Activated CD4-positive, alpha-beta T cell treated with anti-CD3 and anti-CD28 coated beads for 36 hours (primary cell): ENCODE measurements around the gene OSBP2. TPM values are rescaled to one million over a fixed set of nuclear protein-coding genes. Genes with fewer than 3 reads are reported as not detected.

Source experiments
- ATAC-seq: fragments of 200-7000 bp; cut with Tn5 transposase; one replicate; pipeline ENCODE4 v1.10.0; 2021; ENCODE audit warnings: mild to moderate bottlenecking, moderate library complexity
- CTCF ChIA-PET: fragments of 350-600 bp; sonication (Branson Sonifier 250); formaldehyde crosslinking; loops from one replicate; lab custom pipeline; 2021; ENCODE audit warnings: antibody characterized with exemption; lab: Charles Lee
- POLR2A ChIA-PET: fragments of 350-600 bp; sonication (Branson Sonifier 250); formaldehyde crosslinking; loops from one replicate; lab custom pipeline; 2021; ENCODE audit warnings: antibody characterized with exemption, inconsistent platforms; lab: Charles Lee
- DNase-seq: peaks from one replicate; pipeline ENCODE4 v3.0.0-alpha.2; 2020
- H3K27ac Mint-ChIP-seq: one replicate; pipeline ENCODE4 v1.8.0; 2021; ENCODE audit warnings: mixed read lengths
- H3K27me3 Mint-ChIP-seq: one replicate; pipeline ENCODE4 v1.8.0; 2021; ENCODE audit warnings: mixed read lengths
- H3K36me3 Mint-ChIP-seq: one replicate; pipeline ENCODE4 v1.8.0; 2021; ENCODE audit warnings: low read depth, mixed read lengths
- H3K4me1 Mint-ChIP-seq: one replicate; pipeline ENCODE4 v1.8.0; 2021; ENCODE audit warnings: mixed read lengths
- H3K4me3 Mint-ChIP-seq: one replicate; pipeline ENCODE4 v1.8.0; 2021; ENCODE audit warnings: mild to moderate bottlenecking, moderate library complexity, mixed read lengths
- H3K9me3 Mint-ChIP-seq: one replicate; pipeline ENCODE4 v1.8.0; 2021; ENCODE audit warnings: low read depth, mixed read lengths
- intact Hi-C, 2 experiments: fragments of 100-400 bp; cut with DNase I in 1 of 2; cut with micrococcal nuclease in 1 of 2; formaldehyde crosslinking; loops; one replicate each; pipeline versions ENCODE4 v1.14.2 to v1.15.1; 2022 to 2024; cut with DNase I, micrococcal nuclease
- total RNA-seq, 2 experiments: library from RNA; stranded (reverse); gene quantifications; one replicate each; pipeline ENCODE4 v1.2.3, GENCODE V29; 2021

Gene OSBP2
- total RNA-seq: 1 to 10 TPM; 1.2 to 1.4 TPM

GRCh38 chr22:30694640-30695350 is at the start of gene OSBP2:
Gene OSBP2, plus strand, starts transcription at chr22:30694874. Its CDS starts 36 bp downstream, at chr22:30694910.
- ChIA-PET POLR2A (interaction anchor here (0.5 kb wide), 1 partner anchor 11 kb away, joined by 8 read pairs; no protein-coding TSS in a partner anchor), CTCF (interaction anchor here (1.3 kb wide), 1 partner anchor 62 kb away, joined by 3 read pairs; no protein-coding TSS in a partner anchor)
- peak within 1 kb of the TSS; percentile 79 for H3K4me3 Mint-ChIP-seq
- H3K9me3 Mint-ChIP-seq: no peaks in the 10 kb centered on the region
- intact Hi-C loops: loop anchor here (1.0 to 2.0 kb wide), 5 partner anchors 27 to 60 kb away; partner anchors contain the start of genes DUSP18 (in 1 of the 2) and SLC35E4 (in 1 of the 2)
- DNase-seq (peak; percentile 57), ATAC-seq (peak; percentile 58)
- no peaks in the 10 kb centered on the region for H3K36me3 Mint-ChIP-seq
- H3K27me3 Mint-ChIP-seq: peaks cover 18% of the 10 kb centered on the region
- peaks cover 5% of the 10 kb centered on the region for H3K4me1 Mint-ChIP-seq
- peak within 1 kb of the TSS; percentile 74 for H3K27ac Mint-ChIP-seq

DNA sequence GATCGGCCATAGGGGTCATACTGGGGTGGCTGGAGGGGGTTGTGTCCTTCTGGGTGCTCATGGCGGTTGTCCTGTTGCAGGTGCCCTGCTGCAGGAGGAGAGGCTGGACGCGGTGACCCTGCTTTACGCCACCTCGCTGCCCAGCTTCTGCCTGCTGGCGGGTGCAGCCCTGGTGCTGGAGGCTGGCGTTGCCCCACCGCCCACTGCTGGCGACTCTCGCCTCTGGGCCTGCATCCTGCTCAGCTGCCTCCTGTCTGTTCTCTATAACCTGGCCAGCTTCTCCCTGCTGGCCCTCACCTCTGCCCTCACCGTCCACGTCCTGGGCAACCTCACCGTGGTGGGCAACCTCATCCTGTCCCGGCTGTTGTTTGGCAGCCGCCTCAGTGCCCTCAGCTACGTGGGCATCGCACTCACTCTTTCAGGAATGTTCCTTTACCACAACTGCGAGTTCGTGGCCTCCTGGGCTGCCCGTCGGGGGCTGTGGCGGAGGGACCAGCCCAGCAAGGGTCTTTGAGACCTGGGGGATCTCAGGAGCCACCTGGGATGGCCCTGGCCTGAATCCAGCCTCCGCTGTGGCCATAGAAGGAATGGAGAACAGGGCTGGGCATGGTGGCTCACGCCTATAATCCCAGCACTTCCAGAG is 48.0 kb upstream of the OSBP2 start:
- ChIA-PET CTCF (interaction anchor here (1.4 kb wide), 1 partner anchor 12 kb away, joined by 4 read pairs; the partner anchor contains the start of gene SLC35E4), POLR2A (interaction anchor here (0.8 kb wide), 1 partner anchor 21 kb away, joined by 3 read pairs; no protein-coding TSS in a partner anchor)
- H3K4me1 Mint-ChIP-seq: peaks cover 41% of the 10 kb centered on the region

DNA sequence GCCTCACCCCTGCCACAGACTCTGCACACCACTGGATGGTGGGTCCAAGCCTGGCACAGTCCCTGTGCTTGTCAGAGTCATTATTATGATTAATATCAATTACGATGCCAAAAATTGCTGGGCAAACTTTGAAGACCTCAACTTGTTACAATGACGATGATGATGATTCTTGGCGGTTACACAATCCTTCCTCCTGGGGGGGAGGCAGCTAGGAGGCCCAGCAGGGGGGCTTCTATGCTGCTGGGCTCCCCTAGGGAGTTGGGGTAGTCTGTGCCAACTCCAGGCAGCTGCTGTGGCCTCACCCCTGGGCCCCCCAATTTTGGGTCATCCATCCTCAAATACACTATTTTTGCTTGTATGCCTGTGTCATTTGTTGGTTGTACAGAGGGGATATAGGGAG is 47.1 kb upstream of the OSBP2 start:
- H3K27me3 Mint-ChIP-seq: no peaks in the 10 kb centered on the region
- no peak overlapping the region for H3K27ac Mint-ChIP-seq
- POLR2A ChIA-PET: no interaction called here
- no peak for DNase-seq
- intact Hi-C loops: loop anchor here in 1 of 2 experiments (10.0 kb wide), 1 partner anchor 1837 kb away; no protein-coding TSS in a partner anchor
- no peak overlapping the region for H3K4me3 Mint-ChIP-seq
- peaks cover 3% of the 10 kb centered on the region for H3K36me3 Mint-ChIP-seq
- H3K4me1 Mint-ChIP-seq: peaks cover 44% of the 10 kb centered on the region
- no peak for ATAC-seq
- CTCF ChIA-PET: no interaction called here
- H3K9me3 Mint-ChIP-seq: no peaks in the 10 kb centered on the region

More for the DNA sequence above, 48.0 kb upstream of the OSBP2 start:
- ATAC-seq (no peak), DNase-seq (no peak)
- Mint-ChIP-seq H3K27me3 (no peaks in the 10 kb centered on the region), H3K9me3 (no peaks in the 10 kb centered on the region), H3K4me3 (no peak overlapping the region), H3K36me3 (peaks cover 3% of the 10 kb centered on the region), H3K27ac (no peak overlapping the region)
- intact Hi-C loops: loop anchor here in 1 of 2 experiments (10.0 kb wide), 1 partner anchor 1838 kb away; no protein-coding TSS in a partner anchor

DNA sequence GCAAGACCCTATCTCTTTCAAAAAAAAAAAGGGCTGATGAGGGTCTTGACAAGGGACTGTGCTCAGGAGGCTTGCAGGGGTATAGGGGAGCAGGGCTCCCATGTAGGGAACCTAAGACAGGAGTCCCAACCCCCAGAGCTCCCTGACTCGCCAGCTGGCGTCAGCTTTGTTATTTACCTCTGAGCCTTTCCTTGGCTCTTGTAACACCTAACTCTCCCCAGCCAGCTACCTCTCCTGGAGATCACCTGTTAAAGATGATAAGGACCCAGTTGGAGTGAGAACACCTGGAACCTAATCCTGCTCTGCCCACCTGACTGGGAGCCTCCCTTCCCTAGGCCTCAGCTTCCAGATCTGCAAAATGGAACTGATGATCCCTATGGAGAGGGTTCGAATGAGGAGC is 45.8 kb upstream of the OSBP2 start:
- intact Hi-C loops: loop anchor here (1.0 to 10.0 kb wide), 5 partner anchors 14 to 1836 kb away; partner anchors contain the start of genes DUSP18 (in 2 of the 2), SLC35E4 (in 2 of the 2) and OSBP2 (in 1 of the 2)
- Mint-ChIP-seq H3K9me3 (no peaks in the 10 kb centered on the region), H3K4me1 (peaks cover 38% of the 10 kb centered on the region), H3K27me3 (no peaks in the 10 kb centered on the region), H3K4me3 (no peak overlapping the region), H3K36me3 (peaks cover 3% of the 10 kb centered on the region), H3K27ac (peak overlapping the region; percentile 75)
- ChIA-PET POLR2A (interaction anchor here (0.8 to 1.5 kb wide), 2 partner anchors 18 to 641 kb away, joined by 3 read pairs; no protein-coding TSS in a partner anchor), CTCF (interaction anchor here (0.7 to 2.0 kb wide), 4 partner anchors 12 to 106 kb away, joined by 3 to 8 read pairs (median 6); partner anchors contain the start of gene SLC35E4)
- DNase-seq: peak; percentile 20
- ATAC-seq: no peak

DNA sequence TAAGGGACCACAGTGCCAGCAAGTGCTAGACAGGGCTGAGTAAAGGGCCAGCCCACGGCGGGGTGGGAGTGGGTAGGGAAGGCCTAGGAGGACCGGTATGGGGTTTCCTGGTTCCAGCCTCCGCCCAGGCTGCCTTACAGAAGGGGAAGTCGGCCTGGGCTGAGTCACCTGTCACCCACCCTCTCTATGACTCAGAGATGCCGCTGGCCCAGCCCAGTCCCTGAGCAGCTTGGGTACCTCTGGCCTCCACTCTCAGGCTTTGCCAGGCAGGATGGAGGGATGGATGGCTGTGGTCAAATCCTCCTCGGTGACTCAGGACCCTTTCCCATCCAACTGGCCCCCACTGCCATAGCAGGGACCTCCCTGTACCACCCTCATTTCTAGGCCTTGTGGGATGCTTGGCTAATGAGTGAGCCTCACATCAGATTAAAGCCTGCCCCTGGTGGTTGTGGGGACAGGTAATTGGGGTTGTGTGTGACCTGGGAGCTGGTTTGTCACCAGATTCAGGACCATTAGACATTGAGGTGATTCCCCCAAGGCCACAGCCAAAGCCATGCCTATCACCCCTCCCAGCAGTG is 45.2 kb upstream of the OSBP2 start:
- Mint-ChIP-seq H3K27ac (peak overlapping the region; percentile 75), H3K27me3 (no peaks in the 10 kb centered on the region), H3K36me3 (peaks cover 5% of the 10 kb centered on the region), H3K4me1 (peaks cover 32% of the 10 kb centered on the region), H3K9me3 (no peaks in the 10 kb centered on the region), H3K4me3 (no peak overlapping the region)
- ChIA-PET CTCF (interaction anchor here (0.5 to 2.1 kb wide), 13 partner anchors 11 to 637 kb away, joined by 3 to 13 read pairs (median 4); partner anchors contain the start of genes SLC35E4 and SMTN), POLR2A (interaction anchor here (0.6 to 1.5 kb wide), 4 partner anchors 10 to 648 kb away, joined by 3 read pairs; no protein-coding TSS in a partner anchor)
- intact Hi-C loops: loop anchor here (1.0 to 10.0 kb wide), 5 partner anchors 14 to 1835 kb away; partner anchors contain the start of genes DUSP18 (in 2 of the 2), SLC35E4 (in 2 of the 2) and OSBP2 (in 1 of the 2)
- peak; percentile 99 for ATAC-seq
- DNase-seq: peak; percentile 95

- Mint-ChIP-seq H3K27ac (no peak overlapping the region), H3K9me3 (no peaks in the 10 kb centered on the region), H3K4me3 (no peak overlapping the region), H3K36me3 (peaks cover 5% of the 10 kb centered on the region), H3K27me3 (no peaks in the 10 kb centered on the region), H3K4me1 (peaks cover 26% of the 10 kb centered on the region)
- intact Hi-C loops: no loop called here
- CTCF ChIA-PET: interaction anchor here (0.6 to 2.1 kb wide), 9 partner anchors 16 to 112 kb away, joined by 3 to 13 read pairs (median 4); partner anchors contain the start of gene SLC35E4
- POLR2A ChIA-PET: interaction anchor here (0.5 to 1.5 kb wide), 2 partner anchors 11 to 16 kb away, joined by 3 read pairs; no protein-coding TSS in a partner anchor
- no peak for DNase-seq
- ATAC-seq: no peak
These were observed 44.1 kb upstream of the OSBP2 start for GRCh38 chr22:30650508-30651116.

DNA sequence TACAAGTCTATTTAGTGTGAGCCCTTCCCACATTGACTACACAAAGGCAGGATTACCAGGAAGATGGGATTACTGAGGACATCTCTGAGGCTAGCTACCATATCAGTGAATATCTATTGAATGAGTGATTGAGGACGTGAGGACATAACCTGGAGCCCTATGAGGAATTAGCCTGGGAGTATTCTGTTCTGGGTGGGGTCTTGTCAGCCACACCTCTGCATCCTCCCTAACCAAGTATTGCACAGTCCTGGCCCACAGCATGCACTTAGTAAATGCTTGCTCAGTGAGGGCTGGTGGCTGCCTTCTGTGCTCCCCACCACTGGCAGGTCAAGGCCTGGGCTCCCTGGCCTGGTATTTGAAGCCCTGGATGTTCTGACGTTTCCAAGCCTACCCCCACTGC is 41.8 kb upstream of the OSBP2 start:
- intact Hi-C loops: no loop called here
- ChIA-PET CTCF (no interaction called here), POLR2A (no interaction called here)
- peaks cover 26% of the 10 kb centered on the region for H3K4me1 Mint-ChIP-seq
- no peaks in the 10 kb centered on the region for H3K27me3 Mint-ChIP-seq
- peaks cover 4% of the 10 kb centered on the region for H3K36me3 Mint-ChIP-seq
- H3K4me3 Mint-ChIP-seq: no peak overlapping the region
- no peak for ATAC-seq
- no peak overlapping the region for H3K27ac Mint-ChIP-seq
- no peak for DNase-seq
- no peaks in the 10 kb centered on the region for H3K9me3 Mint-ChIP-seq

DNA sequence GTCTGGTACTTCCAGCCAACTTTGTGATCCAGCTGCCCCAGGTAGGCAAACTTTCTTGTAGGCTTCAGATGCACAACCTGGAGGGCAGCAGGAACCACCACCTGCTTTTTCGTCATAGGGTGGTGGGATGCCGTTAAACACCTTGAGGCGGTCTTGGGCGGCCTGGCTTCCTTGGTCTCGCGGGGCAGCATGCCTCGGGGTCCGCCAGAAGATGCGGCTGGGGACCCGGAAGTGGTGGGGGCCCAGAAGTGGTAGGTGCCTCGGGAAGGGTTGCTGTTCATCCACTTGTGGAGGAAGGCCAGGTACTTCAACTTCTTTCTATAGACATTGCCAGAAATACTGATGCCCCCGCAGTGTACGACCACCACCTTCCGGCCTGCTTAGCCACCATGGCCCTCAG is 40.3 kb upstream of the OSBP2 start:
- ATAC-seq (no peak), DNase-seq (no peak)
- Mint-ChIP-seq H3K27ac (no peak overlapping the region), H3K36me3 (peaks cover 3% of the 10 kb centered on the region), H3K9me3 (no peaks in the 10 kb centered on the region), H3K4me3 (no peak overlapping the region), H3K4me1 (peaks cover 19% of the 10 kb centered on the region), H3K27me3 (no peaks in the 10 kb centered on the region)
- ChIA-PET CTCF (no interaction called here), POLR2A (no interaction called here)
- intact Hi-C loops: no loop called here

- Mint-ChIP-seq H3K36me3 (peaks cover 5% of the 10 kb centered on the region), H3K4me1 (peaks cover 11% of the 10 kb centered on the region), H3K27ac (no peak overlapping the region), H3K9me3 (no peaks in the 10 kb centered on the region), H3K4me3 (no peak overlapping the region), H3K27me3 (no peaks in the 10 kb centered on the region)
- intact Hi-C loops: no loop called here
- ChIA-PET CTCF (no interaction called here), POLR2A (interaction anchor here (0.6 to 0.7 kb wide), 2 partner anchors 27 to 85 kb away, joined by 4 to 7 read pairs; no protein-coding TSS in a partner anchor)
- ATAC-seq (no peak), DNase-seq (no peak)
These were observed 39.1 kb upstream of the OSBP2 start for GRCh38 chr22:30655532-30655931.

DNA sequence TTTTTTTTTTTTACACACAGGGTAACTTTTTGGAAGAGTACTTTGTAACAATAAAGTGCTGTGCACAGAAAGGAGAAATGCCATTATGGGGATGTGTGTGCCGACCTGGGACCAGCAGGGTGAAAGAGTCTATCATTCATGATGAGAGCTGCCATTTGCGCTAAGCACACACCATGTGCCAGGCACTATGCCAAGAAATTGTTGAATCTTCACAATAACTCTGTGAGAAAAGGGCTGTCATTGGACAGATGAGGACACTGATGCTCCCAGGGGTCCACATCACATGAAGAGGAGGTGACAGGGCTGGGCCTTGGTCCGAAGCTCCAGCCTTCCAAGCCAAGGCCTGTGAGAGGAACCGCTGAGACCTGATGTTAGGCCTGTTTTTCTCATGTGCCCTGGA is 32.6 kb upstream of the OSBP2 start:
- no peak for ATAC-seq
- Mint-ChIP-seq H3K9me3 (no peaks in the 10 kb centered on the region), H3K36me3 (peaks cover 18% of the 10 kb centered on the region), H3K4me3 (no peak overlapping the region), H3K27me3 (no peaks in the 10 kb centered on the region), H3K27ac (no peak overlapping the region), H3K4me1 (peaks cover 13% of the 10 kb centered on the region)
- intact Hi-C loops: no loop called here
- CTCF ChIA-PET: interaction anchor here (0.7 to 1.9 kb wide), 2 partner anchors 27 to 401 kb away, joined by 3 to 5 read pairs; no protein-coding TSS in a partner anchor
- DNase-seq: no peak
- POLR2A ChIA-PET: no interaction called here
